Left renal cortex interstitium (tissue), 4 donors: ENCODE results near the gene CCSER1. TPM values are rescaled to one million over a fixed set of nuclear protein-coding genes. Genes with fewer than 3 reads are reported as not detected.
A peak's percentile ranks its signal among the peaks of the same experiment; 100 is the strongest.

Source experiments
- DNase-seq, 4 donors: peaks; one replicate each; pipeline ENCODE4 v3.0.0-alpha.2; 2013; ENCODE audit warnings: low read depth in 4 of 4, low spot score in 2 of 4, missing footprints in 1 of 4
- polyA plus RNA-seq, 4 donors: library from polyadenylated mRNA; unstranded; fragments of 120-200 nt; gene quantifications; one replicate each; pipeline ENCODE4 v1.2.1, GENCODE V29; 2013; ENCODE audit not compliant: insufficient read length in 4 of 4

Gene CCSER1
- polyA plus RNA-seq, 4 donors: 15.9 to 24.0 (median 18.5) TPM

- no peak for DNase-seq
Observed at GRCh38 chr4:90127706-90128345, 632 bp downstream of the CCSER1 start.

GRCh38 chr4:90128961-90129495 lies 1.8 kb downstream of the CCSER1 start:
- DNase-seq: peak in 1 of 4 donors; percentile 23

- peak in 1 of 4 donors; percentile 11 for DNase-seq
Observed at GRCh38 chr4:90130076-90130475, 2.9 kb downstream of the CCSER1 start.

- no peak for DNase-seq
Observed at GRCh38 chr4:90137555-90137954, 10.4 kb downstream of the CCSER1 start.

- DNase-seq: no peak
Observed at GRCh38 chr4:90142081-90142480, 14.9 kb downstream of the CCSER1 start.

GRCh38 chr4:90145319-90145718 lies 18.1 kb downstream of the CCSER1 start:
- no peak for DNase-seq

- no peak for DNase-seq
Observed at GRCh38 chr4:90146306-90146705, 19.1 kb downstream of the CCSER1 start.

- no peak for DNase-seq
Observed at GRCh38 chr4:90148574-90149148, 21.5 kb downstream of the CCSER1 start.

- DNase-seq: no peak
Observed at GRCh38 chr4:90152024-90152423, 24.8 kb downstream of the CCSER1 start.

GRCh38 chr4:90159193-90159592 lies 32.0 kb downstream of the CCSER1 start:
- DNase-seq: no peak

GRCh38 chr4:90160044-90160443 lies 32.9 kb downstream of the CCSER1 start:
- no peak for DNase-seq

- DNase-seq: no peak
Observed at GRCh38 chr4:90162566-90162965, 35.4 kb downstream of the CCSER1 start.

GRCh38 chr4:90163872-90164271 lies 36.7 kb downstream of the CCSER1 start:
- DNase-seq: no peak

GRCh38 chr4:90165883-90166282 lies 38.7 kb downstream of the CCSER1 start:
- DNase-seq: no peak

- DNase-seq: no peak
Observed at GRCh38 chr4:90171491-90171890, 44.3 kb downstream of the CCSER1 start.

GRCh38 chr4:90174621-90175023 lies 47.4 kb downstream of the CCSER1 start:
- no peak for DNase-seq

GRCh38 chr4:90181644-90182043 lies 54.5 kb downstream of the CCSER1 start:
- no peak for DNase-seq

GRCh38 chr4:90183254-90183653 lies 56.1 kb downstream of the CCSER1 start:
- DNase-seq: no peak

GRCh38 chr4:90184560-90184959 lies 57.4 kb downstream of the CCSER1 start:
- no peak for DNase-seq

- DNase-seq: no peak
Observed at GRCh38 chr4:90185416-90185815, 58.2 kb downstream of the CCSER1 start.

GRCh38 chr4:90186229-90186628 lies 59.0 kb downstream of the CCSER1 start:
- no peak for DNase-seq

- no peak for DNase-seq
Observed at GRCh38 chr4:90187148-90187884, 60.1 kb downstream of the CCSER1 start.
